HFFc6 (cell line): ENCODE results near the gene PPFIBP1. TPM values are rescaled to one million over a fixed set of nuclear protein-coding genes. Genes with fewer than 3 reads are reported as not detected.
A peak's percentile ranks its signal among the peaks of the same experiment; 100 is the strongest.

Source experiments
- DNase-seq: peaks from one replicate; pipeline ENCODE4 v3.0.0-alpha.2; 2018
- H3K27ac Mint-ChIP-seq: 2 replicates; pipeline ENCODE4 v1.8.0; 2020; ENCODE audit warnings: mild to moderate bottlenecking, mixed read lengths
- H3K27me3 Mint-ChIP-seq: 2 replicates; pipeline ENCODE4 v1.8.0; 2021; ENCODE audit warnings: mild to moderate bottlenecking, moderate library complexity, mixed read lengths; ENCODE audit not compliant: insufficient read depth
- H3K36me3 Mint-ChIP-seq: 2 replicates; pipeline ENCODE4 v1.8.0; 2021; ENCODE audit warnings: low read depth, mixed read lengths
- H3K4me1 Mint-ChIP-seq: 2 replicates; pipeline ENCODE4 v1.8.0; 2020; ENCODE audit warnings: low read depth, mixed read lengths
- H3K4me3 Mint-ChIP-seq: 2 replicates; pipeline ENCODE4 v1.8.0; 2020; ENCODE audit warnings: mild to moderate bottlenecking, moderate library complexity, mixed read lengths
- H3K9me3 Mint-ChIP-seq: 2 replicates; pipeline ENCODE4 v1.8.0; 2020; ENCODE audit warnings: mild to moderate bottlenecking, mixed read lengths
- CTCF ChIP-seq: fragments of 200-600 bp; sonication (generic); IDR thresholded peaks from 2 replicates; pipeline ENCODE4 v1.5.0; 2021; ENCODE audit warnings: antibody characterized with exemption, mild to moderate bottlenecking
- total RNA-seq, 6 experiments: library from RNA; stranded (reverse); fragmentation: NEBNext Ultra II Directional; extraction: Animal tissue kit (Norgen Biotek cat#: 25700); gene quantifications; 2 replicates in 1 of 6; 3 replicates in 5 of 6; pipeline ENCODE4 v1.2.3, GENCODE V29; 2021

The PPFIBP1 gene
- total RNA-seq, 6 experiments from 2014 or later: 79.1 to 104 (median 92.0) TPM

GRCh38 chr12:27680619-27681018 lies 156.6 kb downstream of the PPFIBP1 start:
- Mint-ChIP-seq H3K27ac (no peak overlapping the region), H3K36me3 (peaks cover 43% of the 10 kb centered on the region), H3K27me3 (no peaks in the 10 kb centered on the region), H3K4me3 (no peak overlapping the region), H3K4me1 (peaks cover 5% of the 10 kb centered on the region; the same call in 1 of the 2 replicates), H3K9me3 (no peaks in the 10 kb centered on the region)
- DNase-seq: no peak
- no peak for TF ChIP-seq CTCF

- Mint-ChIP-seq H3K36me3 (peaks cover 42% of the 10 kb centered on the region), H3K4me3 (no peak overlapping the region)
- TF ChIP-seq CTCF: no peak
Observed at GRCh38 chr12:27682534-27682933, 158.5 kb downstream of the PPFIBP1 start.

GRCh38 chr12:27685274-27685673 lies 161.3 kb downstream of the PPFIBP1 start:
- H3K36me3 Mint-ChIP-seq: peaks cover 36% of the 10 kb centered on the region

More at GRCh38 chr12:27682534-27682933, 158.5 kb downstream of the PPFIBP1 start:
- Mint-ChIP-seq H3K9me3 (no peaks in the 10 kb centered on the region), H3K4me1 (peaks cover 5% of the 10 kb centered on the region; the same call in 1 of the 2 replicates), H3K27me3 (no peaks in the 10 kb centered on the region; the same call in 1 of the 2 replicates), H3K27ac (no peak overlapping the region)
- DNase-seq: peak; percentile 13

GRCh38 chr12:27686147-27686546 lies 162.1 kb downstream of the PPFIBP1 start:
- Mint-ChIP-seq H3K36me3 (peaks cover 33% of the 10 kb centered on the region), H3K27ac (no peak overlapping the region), H3K4me1 (peaks cover 5% of the 10 kb centered on the region; the same call in 1 of the 2 replicates), H3K9me3 (no peaks in the 10 kb centered on the region), H3K4me3 (no peak overlapping the region), H3K27me3 (no peaks in the 10 kb centered on the region; the same call in 1 of the 2 replicates)
- DNase-seq: no peak
- no peak for TF ChIP-seq CTCF

More at GRCh38 chr12:27685274-27685673, 161.3 kb downstream of the PPFIBP1 start:
- Mint-ChIP-seq H3K4me1 (peaks cover 5% of the 10 kb centered on the region; the same call in 1 of the 2 replicates), H3K27ac (no peak overlapping the region), H3K27me3 (no peaks in the 10 kb centered on the region; the same call in 1 of the 2 replicates), H3K4me3 (no peak overlapping the region), H3K9me3 (no peaks in the 10 kb centered on the region)
- no peak for TF ChIP-seq CTCF
- no peak for DNase-seq

GRCh38 chr12:27688671-27689070 lies 164.7 kb downstream of the PPFIBP1 start:
- Mint-ChIP-seq H3K4me1 (no peaks in the 10 kb centered on the region), H3K27me3 (no peaks in the 10 kb centered on the region; the same call in 1 of the 2 replicates), H3K4me3 (no peak overlapping the region), H3K36me3 (peaks cover 30% of the 10 kb centered on the region), H3K9me3 (no peaks in the 10 kb centered on the region), H3K27ac (no peak overlapping the region)
- TF ChIP-seq CTCF: no peak
- DNase-seq: no peak
